ENCODE measurements around the gene STOX1. TPM values are rescaled to one million over a fixed set of nuclear protein-coding genes. Genes with fewer than 3 reads are reported as not detected.
"Not testable (repeated sequence)": the region's sequence is repeated elsewhere in the genome, so short reads cannot be mapped to it uniquely, and the experiment has no call there.

The STOX1 gene
- total RNA-seq, 3 donors from 2014 or later: 0.35 to 0.98 (median 0.94) TPM

- ATAC-seq (no peak), DNase-seq (no peak)
- Mint-ChIP-seq H3K36me3 (ENCODE audit: insufficient read depth) (peaks cover 3% of the 10 kb centered on the region), H3K9me3 (peaks cover 24% of the 10 kb centered on the region), H3K4me1 (ENCODE audit: low read depth) (no peaks in the 10 kb centered on the region), H3K27me3 (ENCODE audit: low read depth) (no peaks in the 10 kb centered on the region), H3K4me3 (no peak overlapping the region)
These were observed 29.7 kb downstream of the STOX1 start for GRCh38 chr10:68857005-68857404.

GRCh38 chr10:68861253-68861652, 33.9 kb downstream of the STOX1 start:
- no peak for ATAC-seq
- Mint-ChIP-seq H3K9me3 (peaks cover 34% of the 10 kb centered on the region), H3K4me3 (no peak overlapping the region), H3K4me1 (ENCODE audit: low read depth) (no peaks in the 10 kb centered on the region), H3K27me3 (ENCODE audit: low read depth) (no peaks in the 10 kb centered on the region), H3K36me3 (ENCODE audit: insufficient read depth) (peaks cover 3% of the 10 kb centered on the region)
- DNase-seq: no peak

DNA sequence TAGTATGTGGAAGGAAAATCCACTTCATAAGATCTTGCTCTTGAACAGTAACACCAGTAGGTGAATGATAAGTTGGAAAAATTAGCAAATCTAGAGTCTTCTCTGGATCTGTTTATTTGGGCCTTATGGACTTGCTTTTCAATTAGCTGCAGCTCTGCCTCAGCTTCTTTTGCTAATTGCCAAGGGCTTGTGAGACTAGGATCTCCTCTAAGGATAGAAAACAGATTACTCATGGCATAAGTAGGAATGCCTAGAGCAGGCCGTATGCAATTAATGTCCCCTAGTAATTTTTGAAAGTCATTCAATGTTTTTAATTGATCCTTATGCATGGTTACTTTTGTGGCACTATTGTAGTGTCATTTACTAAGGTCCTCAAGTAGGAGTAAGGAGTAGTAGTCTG, 37.3 kb downstream of the STOX1 start:
- DNase-seq (no peak), ATAC-seq (no peak)
- Mint-ChIP-seq H3K36me3 (ENCODE audit: insufficient read depth) (peaks cover 3% of the 10 kb centered on the region), H3K4me1 (ENCODE audit: low read depth) (no peaks in the 10 kb centered on the region), H3K27me3 (ENCODE audit: low read depth) (no peaks in the 10 kb centered on the region), H3K9me3 (peaks cover 29% of the 10 kb centered on the region), H3K4me3 (no peak overlapping the region)

- H3K4me3 Mint-ChIP-seq; H3K27me3 Mint-ChIP-seq (ENCODE audit: low read depth); H3K9me3 Mint-ChIP-seq; DNase-seq; H3K36me3 Mint-ChIP-seq (ENCODE audit: insufficient read depth); ATAC-seq; H3K4me1 Mint-ChIP-seq (ENCODE audit: low read depth): not testable (repeated sequence)
These were observed 40.8 kb downstream of the STOX1 start for GRCh38 chr10:68868173-68868572.

- no peak overlapping the region for H3K4me3 Mint-ChIP-seq
- DNase-seq (no peak), ATAC-seq (no peak)
- no peaks in the 10 kb centered on the region for H3K9me3 Mint-ChIP-seq
- H3K36me3 Mint-ChIP-seq (ENCODE audit: insufficient read depth): no peaks in the 10 kb centered on the region
- no peaks in the 10 kb centered on the region for H3K27me3 Mint-ChIP-seq (ENCODE audit: low read depth)
- H3K4me1 Mint-ChIP-seq (ENCODE audit: low read depth): peaks cover 5% of the 10 kb centered on the region
These were observed 42.3 kb downstream of the STOX1 start for GRCh38 chr10:68869623-68870022.

DNA sequence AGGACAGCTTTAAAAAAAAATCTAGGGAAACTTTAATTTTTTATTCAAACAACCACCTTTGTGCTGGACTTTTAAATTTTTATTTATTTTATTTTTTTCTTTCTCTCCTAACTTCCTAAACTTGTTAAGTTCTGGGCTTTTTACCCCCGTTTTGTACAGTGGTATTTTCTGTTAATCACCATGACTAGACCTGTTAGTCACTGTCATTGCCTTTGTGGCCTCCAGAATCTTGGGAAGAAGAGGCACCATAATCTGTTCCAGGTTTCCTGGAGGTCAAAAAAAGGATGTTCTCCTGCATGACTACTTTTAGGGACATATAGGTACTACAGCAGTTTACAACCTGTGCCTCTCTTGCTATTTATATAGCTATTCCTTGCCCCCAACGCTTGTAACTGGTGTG, 42.7 kb downstream of the STOX1 start:
- no peaks in the 10 kb centered on the region for H3K27me3 Mint-ChIP-seq (ENCODE audit: low read depth)

GRCh38 chr10:68870545-68871104, 43.3 kb downstream of the STOX1 start:
- ATAC-seq (peak; percentile 58 to 76), DNase-seq (no peak)
- Mint-ChIP-seq H3K9me3 (no peaks in the 10 kb centered on the region), H3K36me3 (ENCODE audit: insufficient read depth) (no peaks in the 10 kb centered on the region), H3K4me1 (ENCODE audit: low read depth) (peaks cover 5% of the 10 kb centered on the region), H3K4me3 (no peak overlapping the region), H3K27me3 (ENCODE audit: low read depth) (no peaks in the 10 kb centered on the region)

More for the DNA sequence above, 42.7 kb downstream of the STOX1 start:
- H3K9me3 Mint-ChIP-seq: no peaks in the 10 kb centered on the region
- no peak overlapping the region for H3K4me3 Mint-ChIP-seq
- H3K36me3 Mint-ChIP-seq (ENCODE audit: insufficient read depth): no peaks in the 10 kb centered on the region
- peaks cover 5% of the 10 kb centered on the region for H3K4me1 Mint-ChIP-seq (ENCODE audit: low read depth)
- DNase-seq (no peak), ATAC-seq (no peak)

DNA sequence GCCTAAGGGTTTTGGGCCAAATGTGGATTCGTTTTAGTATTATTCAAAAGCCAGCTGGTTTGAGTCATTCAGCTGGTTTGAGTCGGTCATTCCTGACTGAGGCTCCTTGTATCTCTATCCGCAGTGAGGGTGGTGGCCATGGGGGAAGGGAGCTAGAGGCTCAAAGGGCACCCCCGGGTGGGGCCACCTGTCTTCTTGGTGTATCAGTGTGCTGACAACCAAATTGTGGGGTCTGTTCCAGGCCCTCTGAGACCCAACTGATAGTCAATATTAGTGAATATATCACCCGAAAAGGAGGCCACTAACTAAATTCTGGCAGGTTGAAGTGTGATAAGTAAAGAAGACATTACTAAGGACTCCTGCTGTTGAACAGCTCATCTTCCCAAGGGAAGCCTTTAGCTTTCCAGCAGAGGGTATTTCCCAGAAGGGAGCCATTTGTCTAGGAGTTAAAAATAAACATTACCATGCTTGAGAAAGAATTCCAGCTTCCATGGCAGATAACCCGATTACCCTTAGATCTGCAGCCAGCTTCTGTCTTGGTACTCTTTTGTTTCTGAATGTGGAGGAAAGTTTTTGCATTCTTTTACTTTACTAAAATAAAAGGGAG, 43.9 kb downstream of the STOX1 start:
- no peaks in the 10 kb centered on the region for H3K36me3 Mint-ChIP-seq (ENCODE audit: insufficient read depth)
- peaks cover 5% of the 10 kb centered on the region for H3K4me1 Mint-ChIP-seq (ENCODE audit: low read depth)
- no peaks in the 10 kb centered on the region for H3K9me3 Mint-ChIP-seq

DNA sequence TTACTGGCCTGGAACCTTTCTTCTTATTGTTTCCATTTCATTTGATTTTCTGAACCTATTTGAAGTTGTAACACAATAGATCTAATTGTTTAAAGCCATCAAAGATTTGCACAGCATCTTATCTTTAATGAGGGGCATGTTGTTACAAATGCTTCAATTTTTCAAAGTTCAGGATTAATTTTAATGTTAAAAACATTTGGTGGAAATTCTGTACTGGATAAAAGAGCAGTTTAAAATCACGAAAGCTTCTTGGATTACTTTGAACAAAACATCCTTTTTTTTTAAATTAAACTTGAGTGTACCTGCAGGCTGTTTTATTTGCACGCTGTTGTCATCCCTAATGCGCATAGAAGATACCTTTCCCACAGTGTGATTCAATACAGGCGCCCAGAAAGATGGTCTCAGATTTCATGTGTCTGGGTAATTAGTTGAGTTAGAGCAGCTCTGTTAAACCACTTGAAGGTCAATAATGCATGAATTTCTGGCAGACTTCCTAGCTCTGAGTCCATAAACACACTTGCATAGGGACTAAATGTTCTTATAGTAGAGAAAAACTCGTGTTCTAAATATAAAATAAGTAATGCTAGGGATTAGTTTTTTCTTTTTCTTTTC, 44.5 kb downstream of the STOX1 start:
- Mint-ChIP-seq H3K9me3 (no peaks in the 10 kb centered on the region), H3K4me1 (ENCODE audit: low read depth) (peaks cover 5% of the 10 kb centered on the region), H3K4me3 (no peak overlapping the region), H3K27me3 (ENCODE audit: low read depth) (no peaks in the 10 kb centered on the region), H3K36me3 (ENCODE audit: insufficient read depth) (no peaks in the 10 kb centered on the region)
- ATAC-seq: no peak
- DNase-seq: no peak

More for the DNA sequence above, 43.9 kb downstream of the STOX1 start:
- no peak for DNase-seq
- no peak overlapping the region for H3K4me3 Mint-ChIP-seq
- no peaks in the 10 kb centered on the region for H3K27me3 Mint-ChIP-seq (ENCODE audit: low read depth)
- ATAC-seq: no peak

- H3K36me3 Mint-ChIP-seq (ENCODE audit: insufficient read depth): no peaks in the 10 kb centered on the region
- no peaks in the 10 kb centered on the region for H3K4me1 Mint-ChIP-seq (ENCODE audit: low read depth)
- H3K9me3 Mint-ChIP-seq: no peaks in the 10 kb centered on the region
- H3K27me3 Mint-ChIP-seq (ENCODE audit: low read depth): no peaks in the 10 kb centered on the region
- DNase-seq: no peak
- no peak for ATAC-seq
- H3K4me3 Mint-ChIP-seq: no peak overlapping the region
These were observed 49.2 kb downstream of the STOX1 start for GRCh38 chr10:68876246-68877138.

DNA sequence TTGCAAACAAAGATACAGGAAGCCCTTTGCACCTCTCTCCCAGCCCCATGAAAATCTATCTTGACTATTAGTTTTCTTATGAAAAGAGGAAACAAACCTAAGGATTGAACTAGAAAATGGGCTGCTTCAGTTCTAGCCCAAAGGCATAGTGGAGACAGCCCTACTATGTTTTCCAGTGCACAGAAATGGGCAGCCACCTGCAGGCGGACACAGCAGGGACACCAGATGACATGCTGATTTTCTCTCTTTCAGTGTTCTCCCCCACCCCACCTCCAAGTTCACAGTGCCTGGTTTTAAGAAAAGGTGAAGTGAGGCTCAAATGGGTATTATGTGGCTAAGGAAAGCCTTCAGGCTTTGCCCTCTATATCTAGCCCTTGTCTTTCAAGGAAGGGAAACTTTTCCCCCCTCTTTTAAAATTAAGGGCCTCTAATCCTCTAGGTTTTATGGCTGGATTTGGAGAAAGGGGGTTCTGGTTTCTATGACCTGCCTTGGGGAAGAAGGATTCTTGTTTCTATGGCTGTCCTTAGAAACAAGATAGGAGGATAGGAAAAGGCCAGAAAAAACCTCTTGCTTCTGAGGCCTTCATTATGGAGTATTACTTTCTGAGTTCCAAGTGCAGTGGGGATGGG, 50.3 kb downstream of the STOX1 start:
- no peaks in the 10 kb centered on the region for H3K4me1 Mint-ChIP-seq (ENCODE audit: low read depth)
- no peak overlapping the region for H3K4me3 Mint-ChIP-seq
- ATAC-seq (no peak), DNase-seq (no peak)
- H3K27me3 Mint-ChIP-seq (ENCODE audit: low read depth): no peaks in the 10 kb centered on the region
- H3K36me3 Mint-ChIP-seq (ENCODE audit: insufficient read depth): no peaks in the 10 kb centered on the region
- no peaks in the 10 kb centered on the region for H3K9me3 Mint-ChIP-seq

DNA sequence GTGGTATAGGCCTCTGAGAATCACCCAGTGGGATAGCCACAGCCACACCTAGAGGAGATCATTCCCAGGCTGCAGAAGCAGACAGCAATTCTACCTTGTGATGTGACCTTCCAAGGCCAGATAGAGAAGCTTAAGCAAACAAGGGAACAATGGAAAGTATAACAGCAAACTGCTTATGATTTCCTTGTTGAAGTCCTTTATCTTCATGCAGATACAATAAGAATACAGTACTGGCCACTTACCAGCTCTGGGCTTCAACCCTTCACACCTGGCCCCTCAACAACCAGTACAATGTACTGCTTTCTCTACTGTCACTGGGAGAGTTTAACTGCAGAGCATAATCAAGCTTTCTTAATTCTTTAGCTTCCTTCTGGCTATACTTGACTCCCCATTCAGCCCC, 51.2 kb downstream of the STOX1 start:
- H3K4me1 Mint-ChIP-seq (ENCODE audit: low read depth): no peaks in the 10 kb centered on the region
- H3K9me3 Mint-ChIP-seq: no peaks in the 10 kb centered on the region
- no peak for DNase-seq
- H3K27me3 Mint-ChIP-seq (ENCODE audit: low read depth): no peaks in the 10 kb centered on the region
- no peak for ATAC-seq
- H3K4me3 Mint-ChIP-seq: no peak overlapping the region
- H3K36me3 Mint-ChIP-seq (ENCODE audit: insufficient read depth): no peaks in the 10 kb centered on the region

DNA sequence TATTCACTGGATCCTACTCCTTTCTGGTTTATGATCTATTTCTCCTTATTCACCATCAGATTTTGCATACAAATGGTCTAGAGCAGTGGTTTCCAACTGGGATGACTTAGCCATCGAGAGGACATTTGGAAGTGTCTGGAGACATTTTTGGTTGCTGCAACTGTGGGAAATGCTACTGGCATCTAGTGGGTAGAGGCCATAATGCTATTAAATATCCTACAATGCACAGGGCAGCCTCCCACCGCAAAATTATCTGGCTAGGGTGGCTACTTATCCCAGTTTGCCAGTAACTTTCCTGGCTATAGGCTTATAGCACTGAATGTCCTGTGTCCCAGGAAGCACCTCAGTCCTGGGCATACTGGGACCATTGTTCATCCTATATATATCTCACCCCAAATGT, 52.3 kb downstream of the STOX1 start:
- H3K36me3 Mint-ChIP-seq (ENCODE audit: insufficient read depth): no peaks in the 10 kb centered on the region
- no peaks in the 10 kb centered on the region for H3K9me3 Mint-ChIP-seq
- H3K27me3 Mint-ChIP-seq (ENCODE audit: low read depth): no peaks in the 10 kb centered on the region
- no peak for ATAC-seq
- DNase-seq: no peak
- H3K4me3 Mint-ChIP-seq: no peak overlapping the region
- H3K4me1 Mint-ChIP-seq (ENCODE audit: low read depth): no peaks in the 10 kb centered on the region

DNA sequence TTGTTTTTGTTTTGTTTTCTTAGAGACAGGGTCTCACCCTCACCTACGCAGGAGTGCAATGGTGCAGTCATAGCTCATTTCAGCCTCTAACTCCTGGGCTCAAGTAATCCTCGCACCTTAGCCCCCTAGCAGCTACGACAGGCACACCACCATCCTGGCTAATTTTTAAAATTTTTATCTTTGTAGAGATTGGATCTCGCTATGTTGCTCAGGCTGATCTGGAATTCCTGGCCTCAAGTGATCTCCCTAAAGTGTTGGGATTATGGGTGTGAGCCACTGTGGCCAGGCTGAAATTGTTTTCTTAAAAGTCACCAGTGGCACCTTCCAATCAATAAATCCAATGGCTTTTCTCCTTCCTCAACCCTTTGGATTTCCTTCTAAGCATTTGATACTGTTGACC, 52.9 kb downstream of the STOX1 start:
- Mint-ChIP-seq H3K27me3 (ENCODE audit: low read depth) (no peaks in the 10 kb centered on the region), H3K36me3 (ENCODE audit: insufficient read depth) (no peaks in the 10 kb centered on the region), H3K4me3 (no peak overlapping the region), H3K4me1 (ENCODE audit: low read depth) (no peaks in the 10 kb centered on the region), H3K9me3 (no peaks in the 10 kb centered on the region)
- DNase-seq (no peak), ATAC-seq (no peak)
